ENCODE data around the gene VPS33A. TPM values are rescaled to one million over a fixed set of nuclear protein-coding genes. Genes with fewer than 3 reads are reported as not detected.

The VPS33A gene
- total and polyA plus RNA-seq, 2 of the 13 experiments (the other 11 are each of a cell fraction or from before 2014, with no cell fraction given), result 11.0 to 43.6 TPM

GRCh38 chr12:122201381-122201780 is 64.9 kb downstream of the VPS33A start:
- peaks cover 6 to 76% of the 10 kb centered on the region in 2 experiments for H3K27me3 ChIP-seq (ENCODE audit: control insufficient read depth in 1 of 2, insufficient read depth in 2 of 2, low read length in 2 of 2)
- H2AFZ ChIP-seq (ENCODE audit: low read length), result no peak overlapping the region
- no peaks in the 10 kb centered on the region for H4K20me1 ChIP-seq (ENCODE audit: insufficient read depth, low read length)
- ATAC-seq (no peak), FAIRE-seq (no peak), DNase-seq (ENCODE audit: low spot score) (no peak)
- no peaks in the 10 kb centered on the region for H3K9me3 ChIP-seq (ENCODE audit: low read length)
- intact Hi-C loops (cut with micrococcal nuclease; ENCODE audit: unreplicated experiment), result no loop called here
- BruUV-seq (replicated peaks), result no TSS peak
- ChIA-PET CTCF (ENCODE audit: low intra/inter-chr PET ratio, low total read pairs) (no interaction called here), POLR2A (no interaction called here)
- no peak overlapping the region; the same call in 1 of the 2 replicates for H3K4me2 ChIP-seq (ENCODE audit: low read depth, low read length)
- H3K9ac ChIP-seq (ENCODE audit: insufficient read depth, low read depth, low read length), result no peak overlapping the region
- in situ Hi-C loops (cut with HindIII; ENCODE audit: extremely low pct_ligation_motif_present, low pct_unique_long_range_greater_than_20kb), result no loop called here
- H3K4me1 ChIP-seq (ENCODE audit: insufficient read depth, low read length), result peaks cover 59% of the 10 kb centered on the region
- no peaks in the 10 kb centered on the region for H3K79me2 ChIP-seq (ENCODE audit: insufficient read depth, low read length)
- no peak overlapping the region for H3K27ac ChIP-seq (ENCODE audit: extremely low read length, insufficient read depth, low read length)
- WGBS (ENCODE audit: low lambda C conversion rate), result 56% methylated on average over 4 of the region's 5 CpGs
- no peak overlapping the region for H3K4me3 ChIP-seq (replicated peaks in 1 of 3; ENCODE audit: insufficient read depth in 1 of 3, low read depth in 2 of 3, low read length in 3 of 3)
- H3K36me3 ChIP-seq (replicated peaks in 1 of 2; ENCODE audit: control insufficient read depth in 1 of 2, insufficient read depth in 2 of 2, low read length in 2 of 2), result no peaks in the 10 kb centered on the region
- TF ChIP-seq GZF1 (CRISPR knock-in tag; IDR thresholded peaks at IDR 0.05) (no peak), TEAD2 (CRISPR knock-in tag; IDR thresholded peaks at IDR 0.05) (no peak), TRIM22 (IDR thresholded peaks at IDR 0.05) (no peak), ZBTB33 (CRISPR knock-in tag; IDR thresholded peaks at IDR 0.05) (no peak), MBD4 (IDR thresholded peaks at IDR 0.05; ENCODE audit: borderline replicate concordance, low read length) (no peak), KDM4B (CRISPR knock-in tag; IDR thresholded peaks at IDR 0.05) (no peak), EED (CRISPR knock-in tag; IDR thresholded peaks at IDR 0.05) (no peak), NFE2L2 (IDR thresholded peaks at IDR 0.05; ENCODE audit: low read length) (no peak), ZNF335 (CRISPR knock-in tag; IDR thresholded peaks at IDR 0.05) (no peak), KDM5B (CRISPR knock-in tag; IDR thresholded peaks at IDR 0.05; ENCODE audit: borderline replicate concordance) (no peak), NFYC (CRISPR knock-in tag; IDR thresholded peaks at IDR 0.05) (no peak), KLF16 (CRISPR knock-in tag; IDR thresholded peaks at IDR 0.05) (no peak), CSRNP1 (CRISPR knock-in tag; IDR thresholded peaks at IDR 0.05) (no peak), THRA (CRISPR knock-in tag; IDR thresholded peaks at IDR 0.05; ENCODE audit: borderline replicate concordance) (no peak), BRF2 (CRISPR knock-in tag; IDR thresholded peaks at IDR 0.05) (no peak), CSRNP2 (CRISPR knock-in tag; conservative IDR thresholded peaks at IDR 0.05; ENCODE audit: low read depth) (no peak), MEIS1 (CRISPR knock-in tag; IDR thresholded peaks at IDR 0.05; ENCODE audit: borderline replicate concordance) (no peak), ZNF3 (CRISPR knock-in tag; IDR thresholded peaks at IDR 0.05) (no peak)

Measured in HepG2 (cell line).